ENCODE data around the gene KRT79.
A peak's percentile ranks its signal among the peaks of the same experiment; 100 is the strongest.

KRT79 gene

GRCh38 chr12:52867642-52868041 is 33.5 kb upstream of the KRT79 start:
- DNase-seq (ENCODE audit: extremely low read depth, low read depth): no peak
- no peak for TF ChIP-seq CTCF (IDR thresholded peaks at IDR 0.05; ENCODE audit: low read depth, low read length)

- TF ChIP-seq CTCF (IDR thresholded peaks at IDR 0.05; ENCODE audit: low read depth, low read length): no peak
- no peak for DNase-seq (ENCODE audit: extremely low read depth, low read depth)
Measured at GRCh38 chr12:52867152-52867551, 33.0 kb upstream of the KRT79 start.

- no peak for DNase-seq (ENCODE audit: extremely low read depth, low read depth)
- peak; percentile 82 for TF ChIP-seq CTCF (IDR thresholded peaks at IDR 0.05; ENCODE audit: low read depth, low read length)
Measured at GRCh38 chr12:52865090-52865944, 31.2 kb upstream of the KRT79 start.

- DNase-seq (ENCODE audit: extremely low read depth, low read depth): no peak
- TF ChIP-seq CTCF (IDR thresholded peaks at IDR 0.05; ENCODE audit: low read depth, low read length): no peak
Measured at GRCh38 chr12:52862023-52862422, 27.9 kb upstream of the KRT79 start.

GRCh38 chr12:52861511-52861910 is 27.4 kb upstream of the KRT79 start:
- no peak for DNase-seq (ENCODE audit: extremely low read depth, low read depth)
- TF ChIP-seq CTCF (IDR thresholded peaks at IDR 0.05; ENCODE audit: low read depth, low read length): no peak

GRCh38 chr12:52860102-52860823 is 26.2 kb upstream of the KRT79 start:
- no peak for DNase-seq (ENCODE audit: extremely low read depth, low read depth)
- TF ChIP-seq CTCF (IDR thresholded peaks at IDR 0.05; ENCODE audit: low read depth, low read length): no peak

- no peak for TF ChIP-seq CTCF (IDR thresholded peaks at IDR 0.05; ENCODE audit: low read depth, low read length)
- no peak for DNase-seq (ENCODE audit: extremely low read depth, low read depth)
Measured at GRCh38 chr12:52857500-52857899, 23.4 kb upstream of the KRT79 start.

All from AG09319 (cell line).